ENCODE results near the gene GPATCH2L.

GPATCH2L gene

GRCh38 chr14:76136476-76137110 lies 15.1 kb upstream of the GPATCH2L start:
- DNase-seq (ENCODE audit: low read depth) = no peak

- no peak for DNase-seq (ENCODE audit: low read depth)
Measured at GRCh38 chr14:76138119-76138757, 13.5 kb upstream of the GPATCH2L start.

- no peak for DNase-seq (ENCODE audit: low read depth)
Measured at GRCh38 chr14:76138758-76139723, 12.7 kb upstream of the GPATCH2L start.

GRCh38 chr14:76143642-76144041 lies 8.1 kb upstream of the GPATCH2L start:
- DNase-seq (ENCODE audit: low read depth) = no peak

GRCh38 chr14:76146976-76147375 lies 4.7 kb upstream of the GPATCH2L start:
- no peak for DNase-seq (ENCODE audit: low read depth)

- DNase-seq (ENCODE audit: low read depth) = no peak
Measured at GRCh38 chr14:76149196-76149595, 2.5 kb upstream of the GPATCH2L start.

- peak; percentile 57 for DNase-seq (ENCODE audit: low read depth)
Measured at GRCh38 chr14:76152333-76152681, 585 bp downstream of the GPATCH2L start.

GRCh38 chr14:76153919-76154318 lies 2.2 kb downstream of the GPATCH2L start:
- no peak for DNase-seq (ENCODE audit: low read depth)

GRCh38 chr14:76154539-76155126 lies 2.9 kb downstream of the GPATCH2L start:
- no peak for DNase-seq (ENCODE audit: low read depth)

- DNase-seq (ENCODE audit: low read depth) = no peak
Measured at GRCh38 chr14:76163668-76164363, 12.1 kb downstream of the GPATCH2L start.

- no peak for DNase-seq (ENCODE audit: low read depth)
Measured at GRCh38 chr14:76168531-76168930, 16.8 kb downstream of the GPATCH2L start.

- DNase-seq (ENCODE audit: low read depth) = no peak
Measured at GRCh38 chr14:76169776-76170175, 18.1 kb downstream of the GPATCH2L start.

- DNase-seq (ENCODE audit: low read depth) = no peak
Measured at GRCh38 chr14:76174982-76175381, 23.3 kb downstream of the GPATCH2L start.

GRCh38 chr14:76175942-76176341 lies 24.2 kb downstream of the GPATCH2L start:
- DNase-seq (ENCODE audit: low read depth) = no peak

GRCh38 chr14:76181546-76181945 lies 29.8 kb downstream of the GPATCH2L start:
- DNase-seq (ENCODE audit: low read depth) = no peak

- no peak for DNase-seq (ENCODE audit: low read depth)
Measured at GRCh38 chr14:76186308-76187027, 34.7 kb downstream of the GPATCH2L start.

- DNase-seq (ENCODE audit: low read depth) = no peak
Measured at GRCh38 chr14:76191297-76191696, 39.6 kb downstream of the GPATCH2L start.

- no peak for DNase-seq (ENCODE audit: low read depth)
Measured at GRCh38 chr14:76193696-76194095, 42.0 kb downstream of the GPATCH2L start.

GRCh38 chr14:76194327-76194726 lies 42.6 kb downstream of the GPATCH2L start:
- DNase-seq (ENCODE audit: low read depth) = no peak

- no peak for DNase-seq (ENCODE audit: low read depth)
Measured at GRCh38 chr14:76195003-76195402, 43.3 kb downstream of the GPATCH2L start.
